HepG2 (cell line): ENCODE measurements around the gene DNAH8. TPM values are rescaled to one million over a fixed set of nuclear protein-coding genes. Genes with fewer than 3 reads are reported as not detected.
"Not testable (repeated sequence)": the region's sequence is repeated elsewhere in the genome, so short reads cannot be mapped to it uniquely, and the experiment has no call there.

Source experiments
- ATAC-seq: fragments of 200-7000 bp; cut with Tn5 transposase; 3 replicates; pipeline ENCODE4 v1.9.1; 2020; ENCODE audit warnings: mild to moderate bottlenecking, moderate library complexity
- BruUV-seq: library from RNA; stranded (reverse); fragments of 400-500 nt; replicated peaks from 2 replicates; lab custom pipeline; 2021; lab: Mats Ljungman, UMichigan
- CTCF ChIA-PET: fragments of 300-600 bp; formaldehyde crosslinking; extraction: SDS; loops from one replicate; lab custom pipeline; 2021; ENCODE audit warnings: low total read pairs, inconsistent platforms, low intra/inter-chr PET ratio; lab: Yijun Ruan, JAX
- POLR2A ChIA-PET: fragments of 350-600 bp; sonication (Branson Sonifier 250); formaldehyde crosslinking; loops from one replicate; lab custom pipeline; 2020; ENCODE audit warnings: antibody characterized with exemption, inconsistent platforms; lab: Yijun Ruan, JAX
- DNase-seq: peaks from one replicate; pipeline ENCODE4 v3.0.0-alpha.2; 2015; ENCODE audit warnings: low spot score
- FAIRE-seq: peaks from 3 replicates; lab custom pipeline; 2011; peaks lifted over from hg19 to GRCh38; lab: Jason Lieb, UNC
- H2AFZ ChIP-seq: one replicate; pipeline ENCODE4 v1.6.1; 2011; ENCODE audit warnings: low read length, inconsistent platforms
- H3K27ac ChIP-seq: fragments of 300-600 bp; 3 replicates; pipeline ENCODE4 v1.8.0; 2011; ENCODE audit warnings: mixed run types, mild to moderate bottlenecking, mixed read lengths, low read length, inconsistent platforms; ENCODE audit not compliant: insufficient read depth; ENCODE audit errors: extremely low read length
- H3K27me3 ChIP-seq, 2 experiments: fragments of 200-600 bp in 1 of 2; 2 replicates in 1 of 2; 3 replicates in 1 of 2; pipeline versions ENCODE4 v1.6.0 to v1.8.0; 2011; ENCODE audit warnings: low read length in 2 of 2, mild to moderate bottlenecking in 2 of 2, moderate library complexity in 2 of 2, inconsistent platforms in 1 of 2; ENCODE audit not compliant: insufficient read depth in 2 of 2, control insufficient read depth in 1 of 2
- H3K36me3 ChIP-seq, 2 experiments: fragments of 200-600 bp in 1 of 2; replicated peaks in 1 of 2; 2 replicates in 1 of 2; 3 replicates in 1 of 2; pipeline versions ENCODE4 v1.5.1 to v1.8.0; 2011; ENCODE audit warnings: low read length in 2 of 2, inconsistent platforms in 1 of 2; ENCODE audit not compliant: insufficient read depth in 2 of 2, control insufficient read depth in 1 of 2
- H3K4me1 ChIP-seq: 2 replicates; pipeline ENCODE4 v1.5.1; 2012; ENCODE audit warnings: low read length, inconsistent platforms; ENCODE audit not compliant: insufficient read depth
- H3K4me2 ChIP-seq: 2 replicates; pipeline ENCODE4 v1.6.0; 2011; ENCODE audit warnings: low read depth, low read length, inconsistent platforms
- H3K4me3 ChIP-seq, 3 experiments: fragments of 200-600 bp in 1 of 3; sonication (generic), shearing (Covaris generic) in 1 of 3; replicated peaks in 1 of 3; 2 replicates each; pipeline ENCODE4 v1.5.1; 2011 to 2016; ENCODE audit warnings: low read length in 3 of 3, inconsistent platforms in 2 of 3, low read depth in 2 of 3, mild to moderate bottlenecking in 2 of 3, control low read depth in 1 of 3, mixed read lengths in 1 of 3; ENCODE audit not compliant: insufficient read depth in 1 of 3
- H3K79me2 ChIP-seq: one replicate; pipeline ENCODE4 v1.6.1; 2011; ENCODE audit warnings: low read length, inconsistent platforms; ENCODE audit not compliant: insufficient read depth
- H3K9ac ChIP-seq: 2 replicates; pipeline ENCODE4 v1.6.0; 2011; ENCODE audit warnings: mild to moderate bottlenecking, low read depth, low read length, inconsistent platforms; ENCODE audit not compliant: insufficient read depth
- H3K9me3 ChIP-seq: 2 replicates; pipeline ENCODE4 v1.5.1; 2012; ENCODE audit warnings: mild to moderate bottlenecking, low read length
- H4K20me1 ChIP-seq: 2 replicates; pipeline ENCODE4 v1.6.0; 2011; ENCODE audit warnings: inconsistent platforms, mild to moderate bottlenecking, low read length, moderate library complexity; ENCODE audit not compliant: insufficient read depth
- ATF4 ChIP-seq, 2 experiments: fragments of 450-650 bp in 1 of 2; sonication (generic) in 1 of 2; formaldehyde crosslinking; IDR thresholded peaks; 2 replicates each; pipeline versions ENCODE4 v1.5.0 to v1.8.0; 2020 to 2022; ENCODE audit warnings: mild to moderate bottlenecking in 1 of 2, missing genetic modification reagents in 1 of 2
- HNRNPK ChIP-seq: fragments of 200-400 bp; formaldehyde crosslinking; IDR thresholded peaks from 2 replicates; pipeline ENCODE4 v1.6.1; 2018; ENCODE audit warnings: low read length, low read depth, moderate library complexity, mild to moderate bottlenecking; ENCODE audit not compliant: poor library complexity, severe bottlenecking
- NR2F2 ChIP-seq: IDR thresholded peaks from 2 replicates; pipeline ENCODE4 v1.6.1; 2012; ENCODE audit warnings: low read depth, inconsistent platforms, borderline replicate concordance
- SRSF9 ChIP-seq: fragments of 200-400 bp; formaldehyde crosslinking; IDR thresholded peaks from 2 replicates; pipeline ENCODE4 v1.6.1; 2018; ENCODE audit warnings: borderline replicate concordance, mild to moderate bottlenecking, low read depth, low read length; ENCODE audit not compliant: insufficient read depth, poor library complexity, severe bottlenecking
- U2AF2 ChIP-seq: fragments of 200-400 bp; formaldehyde crosslinking; IDR thresholded peaks from 2 replicates; pipeline ENCODE4 v1.6.1; 2017; ENCODE audit warnings: low read depth, mild to moderate bottlenecking, low read length
- WGBS: methylation state at CpG from one replicate; pipeline ENCODE4 v1.1.6; 2017; ENCODE audit warnings: low lambda C conversion rate; 5-methylcytosine and 5-hydroxymethylcytosine counted together
- in situ Hi-C: cut with HindIII; loops from 2 replicates; pipeline ENCODE4 v1.10.0; 2017; ENCODE audit warnings: low pct_unique_long_range_greater_than_20kb; ENCODE audit not compliant: extremely low pct_ligation_motif_present
- intact Hi-C: fragments of 100-400 bp; cut with micrococcal nuclease; formaldehyde crosslinking; loops from one replicate; pipeline ENCODE4 v1.10.0; 2022; ENCODE audit not compliant: unreplicated experiment
- polyA plus RNA-seq, 8 experiments: library from polyadenylated mRNA; depleted of rRNA in 3 of 8; stranded (reverse) in 7 of 8; unstranded in 1 of 8; fragments of >200 nt; fragmentation: Illumina TruSeq in 4 of 8; extraction: Trizol in 4 of 8; gene quantifications; 2 replicates each; pipeline versions ENCODE4 v1.2.1 to v1.2.3, GENCODE V29; 2011 to 2016; ENCODE audit warnings: low read depth in 4 of 8, missing spikeins in 1 of 8, mixed read lengths in 1 of 8; ENCODE audit not compliant: insufficient read depth in 1 of 8
- total RNA-seq, 5 experiments: library from RNA; depleted of rRNA; stranded (reverse); fragments of >200 nt; fragmentation: Illumina TruSeq; extraction: Trizol; gene quantifications; 2 replicates each; pipeline ENCODE4 v1.2.3, GENCODE V29; 2016; ENCODE audit warnings: low read depth in 1 of 5

The DNAH8 gene
- total and polyA plus RNA-seq, 2 of the 13 experiments (the other 11 are each of a cell fraction or from before 2014, with no cell fraction given) = not detected

GRCh38 chr6:38873001-38873400 lies 157.9 kb downstream of the DNAH8 start (continued):
- TF ChIP-seq NR2F2 (no peak), ATF4 (CRISPR knock-in tag; IDR thresholded peaks at IDR 0.05) (no peak)
- TF ChIP-seq, all 625 proteins: peak for 0

- in situ Hi-C loops = loop anchor here (5.0 to 10.0 kb wide), 3 partner anchors 58 to 438 kb away; partner anchors contain the start of gene KCNK17
- not testable (repeated sequence) for H2AFZ ChIP-seq
- TF ChIP-seq HNRNPK = peak; percentile 70
- peak; percentile 94 for TF ChIP-seq SRSF9
- 0 out of 2 replicates have a peak, but pooled peaks have one; percentile 63 for TF ChIP-seq U2AF2
- TF ChIP-seq, all 625 proteins: peak for 3; not testable (repeated sequence) for 622
- intact Hi-C loops = loop anchor here (2.0 kb wide), 1 partner anchor 59 kb away; no protein-coding TSS in a partner anchor
- ATAC-seq, H3K4me3 ChIP-seq, DNase-seq, H3K4me1 ChIP-seq, H3K79me2 ChIP-seq, H3K36me3 ChIP-seq, H3K9ac ChIP-seq, H3K27ac ChIP-seq, FAIRE-seq, H3K4me2 ChIP-seq, H3K9me3 ChIP-seq, H3K27me3 ChIP-seq, H4K20me1 ChIP-seq, POLR2A ChIA-PET, BruUV-seq: not testable (repeated sequence)
- WGBS = 0% methylated on average over 1 of the region's 1 CpG
- CTCF ChIA-PET = interaction anchor here (2.7 to 3.4 kb wide), 2 partner anchors 228 to 429 kb away, joined by 12 to 22 read pairs; no protein-coding TSS in a partner anchor
Measured at GRCh38 chr6:38873816-38874215, 158.7 kb downstream of the DNAH8 start.
